ENCODE measurements around the gene NEUROG2. TPM values are rescaled to one million over a fixed set of nuclear protein-coding genes. Genes with fewer than 3 reads are reported as not detected.

Gene NEUROG2
- total and polyA plus RNA-seq, 9 of the 15 experiments (the other 6 are each of a cell fraction or from before 2014, with no cell fraction given), result 0.07 TPM; not detected in 7

DNA sequence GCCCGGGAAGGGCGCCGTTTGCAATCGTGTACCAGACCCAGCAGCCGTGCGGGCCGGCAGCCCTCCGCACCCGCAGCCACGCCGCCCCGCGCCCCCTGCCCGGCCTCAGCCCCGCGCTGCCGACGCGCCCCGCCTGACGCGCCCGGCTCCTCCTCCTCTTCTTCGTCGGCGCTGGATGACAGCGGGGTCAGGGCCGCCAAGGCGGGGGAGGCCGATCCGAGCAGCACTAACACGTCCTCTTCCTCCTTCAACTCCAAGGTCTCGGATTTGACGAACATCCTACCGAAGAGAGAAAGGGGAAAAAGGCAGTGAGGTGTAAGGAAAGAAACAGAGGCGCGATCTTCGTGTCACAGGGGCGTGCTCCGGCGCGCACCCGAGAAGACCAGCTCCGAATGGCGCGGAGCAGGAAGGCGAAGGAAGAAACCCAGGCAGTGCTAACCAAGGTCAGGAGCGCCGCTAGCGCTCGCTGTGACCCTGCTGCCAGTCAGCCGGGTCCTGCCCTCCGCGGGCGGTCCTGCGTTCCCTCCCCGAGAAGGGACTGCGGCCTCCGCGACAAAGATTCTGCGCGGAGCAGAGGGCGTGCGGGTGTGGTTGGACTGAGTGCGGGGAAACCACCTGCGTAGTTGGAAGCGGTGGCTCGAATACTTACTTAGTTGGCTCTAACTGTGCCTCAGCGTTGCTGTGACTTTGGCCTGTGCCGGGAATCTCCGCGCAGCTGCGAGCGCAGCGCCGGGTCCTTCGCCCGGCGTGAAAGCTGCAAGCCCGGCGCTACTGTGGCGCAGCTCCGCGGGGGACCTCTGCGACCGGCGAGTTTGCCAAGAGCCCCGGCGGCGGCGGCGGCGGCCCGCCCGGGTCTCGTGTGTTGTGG lies 548 bp downstream of the NEUROG2 start (continued):
- TF ChIP-seq CREB1 (IDR thresholded peaks at IDR 0.05), result peak; percentile 83
- TF ChIP-seq CREB1 (CRISPR knock-in tag; IDR thresholded peaks at IDR 0.05), result peak; percentile 65; the same call in 1 of the 2 replicates
- TF ChIP-seq NR2C1 (IDR thresholded peaks at IDR 0.05), result no peak
- TF ChIP-seq NR2C1 (tag; IDR thresholded peaks at IDR 0.05), result peak; percentile 57; the same call in 1 of the 2 replicates
- peak; percentile 3 for TF ChIP-seq RBBP5 (IDR thresholded peaks at IDR 0.05; ENCODE audit: borderline replicate concordance, insufficient read depth, low read length, poor library complexity, severe bottlenecking)
- peak; percentile 99 for TF ChIP-seq EZH2 (IDR thresholded peaks at IDR 0.05; ENCODE audit: borderline replicate concordance, low read depth, low read length)
- TF ChIP-seq EP300 (IDR thresholded peaks at IDR 0.05; ENCODE audit: low read length), result no peak
- TF ChIP-seq L3MBTL2 (IDR thresholded peaks at IDR 0.05), result 0 out of 2 replicates have a peak, but pooled peaks have one; percentile 10
- TF ChIP-seq HDAC6 (IDR thresholded peaks at IDR 0.05; ENCODE audit: low read depth, low read length), result 0 out of 2 replicates have a peak, but pooled peaks have one; percentile 45
- TF ChIP-seq DNMT1 (IDR thresholded peaks at IDR 0.05), result no peak
- TF ChIP-seq DDX20 (tag; IDR thresholded peaks at IDR 0.05; ENCODE audit: low read depth), result no peak
- peak; percentile 4; the same call in 1 of the 2 replicates for TF ChIP-seq PHF8 (IDR thresholded peaks at IDR 0.05; ENCODE audit: borderline replicate concordance, low read length)
- no peak for TF ChIP-seq MYC (IDR thresholded peaks at IDR 0.05; ENCODE audit: low read depth, low read length)
- TF ChIP-seq MYC (CRISPR knock-in tag; IDR thresholded peaks at IDR 0.05; ENCODE audit: borderline replicate concordance, low read depth), result no peak
- no peak for TF ChIP-seq HDAC3 (IDR thresholded peaks at IDR 0.05; ENCODE audit: borderline replicate concordance, partially characterized antibody)
- TF ChIP-seq, protein P1, sequence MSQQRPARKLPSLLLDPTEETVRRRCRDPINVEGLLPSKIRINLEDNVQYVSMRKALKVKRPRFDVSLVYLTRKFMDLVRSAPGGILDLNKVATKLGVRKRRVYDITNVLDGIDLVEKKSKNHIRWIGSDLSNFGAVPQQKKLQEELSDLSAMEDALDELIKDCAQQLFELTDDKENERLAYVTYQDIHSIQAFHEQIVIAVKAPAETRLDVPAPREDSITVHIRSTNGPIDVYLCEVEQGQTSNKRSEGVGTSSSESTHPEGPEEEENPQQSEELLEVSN (IDR thresholded peaks at IDR 0.05; ENCODE audit: borderline replicate concordance in 1 of 2, extremely low read depth in 1 of 2, insufficient read depth in 1 of 2, insufficient read length in 1 of 2, low read depth in 1 of 2, low read length in 1 of 2, poor library complexity in 1 of 2, severe bottlenecking in 1 of 2), result peak in 1 of 2 experiments; percentile 38
- no peak for TF ChIP-seq CXXC5 (CRISPR knock-in tag; IDR thresholded peaks at IDR 0.05)

Measured in K562 (cell line).